ENCODE measurements around the gene WFIKKN2. TPM values are rescaled to one million over a fixed set of nuclear protein-coding genes. Genes with fewer than 3 reads are reported as not detected.
A peak's percentile ranks its signal among the peaks of the same experiment; 100 is the strongest.

Gene WFIKKN2
- total and polyA plus RNA-seq, 2 of the 8 experiments (the other 6 are each of a cell fraction or from before 2014, with no cell fraction given), result 0.07 to 0.30 TPM

GRCh38 chr17:50836826-50837225 is 1.4 kb downstream of the WFIKKN2 start:
- H3K14ac ChIP-seq (ENCODE audit: insufficient read length), result no peak overlapping the region
- no peak overlapping the region for H3K9ac ChIP-seq (replicated peaks in 1 of 4; ENCODE audit: extremely low read depth in 1 of 4, low read depth in 3 of 4, low read length in 3 of 4)
- H3K27ac ChIP-seq (ENCODE audit: low read depth, low read length), result no peak overlapping the region
- no peak overlapping the region for H3K4me3 ChIP-seq (ENCODE audit: extremely low read depth in 1 of 4, insufficient read depth in 2 of 4, low read depth in 3 of 4, low read length in 4 of 4)
- 0 out of 2 replicates have a peak overlapping the region, but pooled peaks have one; percentile 18 for H2BK15ac ChIP-seq (ENCODE audit: low read length)
- H2BK120ac ChIP-seq (replicated peaks; ENCODE audit: low read depth, low read length), result no peak overlapping the region
- ChIA-PET CTCF (ENCODE audit: partially characterized antibody) (interaction anchor here (1.0 to 31.7 kb wide), 7 partner anchors 10 to 112 kb away, joined by 3 to 735 read pairs (median 41); no protein-coding TSS in a partner anchor), POLR2A (ENCODE audit: partially characterized antibody) (interaction anchor here (0.7 to 1.3 kb wide), 3 partner anchors 30 to 73 kb away, joined by 3 read pairs; partner anchors contain the start of gene TOB1)
- no peak overlapping the region for H3K56ac ChIP-seq (replicated peaks; ENCODE audit: insufficient read length, low read depth, low read length)
- no peak overlapping the region for H2AFZ ChIP-seq (ENCODE audit: low read length)
- H2AK5ac ChIP-seq (ENCODE audit: low read depth, low read length), result no peak overlapping the region
- no peak overlapping the region for H3K18ac ChIP-seq (ENCODE audit: extremely low read depth, low read length)
- no peaks in the 10 kb centered on the region for H3K23me2 ChIP-seq (ENCODE audit: low read depth, low read length)
- FAIRE-seq (no peak), DNase-seq (ENCODE audit: low read depth in 1 of 2, low spot score in 2 of 2) (no peak)
- H3K79me2 ChIP-seq (ENCODE audit: control insufficient read depth in 1 of 2, insufficient read depth in 2 of 2, low read length in 2 of 2), result no peaks in the 10 kb centered on the region
- H3K4me1 ChIP-seq (replicated peaks in 1 of 4; ENCODE audit: control insufficient read depth in 3 of 4, insufficient read depth in 4 of 4, low read length in 3 of 4), result peaks cover 0 to 21% (median 16%) of the 10 kb centered on the region in 4 experiments; a peak in 6 of 7 replicates
- H2BK20ac ChIP-seq (ENCODE audit: low read length), result no peak overlapping the region
- no peak overlapping the region for H3K4me2 ChIP-seq (ENCODE audit: insufficient read depth in 1 of 2, low read depth in 2 of 2, low read length in 2 of 2)
- no peaks in the 10 kb centered on the region for H3K36me3 ChIP-seq (ENCODE audit: control insufficient read depth in 2 of 4, insufficient read depth in 4 of 4, low read length in 3 of 4)
- no peak overlapping the region for H4K91ac ChIP-seq (replicated peaks; ENCODE audit: insufficient read length, low read length)
- no peak overlapping the region; the same call in 1 of the 2 replicates for H4K8ac ChIP-seq (ENCODE audit: extremely low read depth, insufficient read depth, low read length)
- H3K23ac ChIP-seq (ENCODE audit: insufficient read length), result no peak overlapping the region
- no peak overlapping the region for H3K4ac ChIP-seq (replicated peaks; ENCODE audit: insufficient read length, low read depth, low read length)
- H3K79me1 ChIP-seq (ENCODE audit: low read depth, low read length), result no peaks in the 10 kb centered on the region
- H4K20me1 ChIP-seq (replicated peaks in 1 of 2; ENCODE audit: control insufficient read depth in 1 of 2, insufficient read depth in 2 of 2, low read length in 2 of 2), result no peaks in the 10 kb centered on the region
- WGBS, 2 experiments (ENCODE audit: extremely low coverage in 1 of 2, insufficient coverage in 1 of 2, insufficient read length in 1 of 2, insufficient replicate concordance in 2 of 2, low coverage in 1 of 2, low lambda C conversion rate in 2 of 2, missing lambda C conversion rate in 1 of 2), result 83% methylated on average over 7 of the region's 11 CpGs; no CpG with 5 or more reads in 1 of the 2 experiments
- no peak overlapping the region for H2BK12ac ChIP-seq (ENCODE audit: low read depth, low read length)
- no peak overlapping the region for H4K5ac ChIP-seq (ENCODE audit: insufficient read length, low read depth, low read length)
- H2BK5ac ChIP-seq (ENCODE audit: low read depth, low read length), result 0 out of 2 replicates have a peak overlapping the region, but pooled peaks have one; percentile 78
- H3K27me3 ChIP-seq (replicated peaks in 1 of 4; ENCODE audit: control insufficient read depth in 3 of 4, extremely low read depth in 1 of 4, insufficient read depth in 3 of 4, low read length in 3 of 4), result no peaks in the 10 kb centered on the region
- TF ChIP-seq KDM1A (IDR thresholded peaks at IDR 0.05; ENCODE audit: borderline replicate concordance, low read length), result no peak
- no peak for TF ChIP-seq EP300 (IDR thresholded peaks at IDR 0.05; ENCODE audit: borderline replicate concordance in 1 of 2, low read depth in 2 of 2, low read length in 2 of 2)
- no peak for TF ChIP-seq SRF (IDR thresholded peaks at IDR 0.05; ENCODE audit: low read depth, low read length)
- TF ChIP-seq POU5F1 (IDR thresholded peaks at IDR 0.05; ENCODE audit: low read depth, low read length), result no peak
- no peak for TF ChIP-seq BCL11A (IDR thresholded peaks at IDR 0.05; ENCODE audit: low read depth in 2 of 2, low read length in 2 of 2)
- H3K9me3 ChIP-seq (ENCODE audit: insufficient read depth in 2 of 2, low read depth in 1 of 2, low read length in 1 of 2), result no peaks in the 10 kb centered on the region

All from H1 (cell line).